Measurements from ENCODE around the gene TMEM250. TPM values are rescaled to one million over a fixed set of nuclear protein-coding genes. Genes with fewer than 3 reads are reported as not detected.

Gene TMEM250
- total and polyA plus RNA-seq, 9 of the 15 experiments (the other 6 are each of a cell fraction or from before 2014, with no cell fraction given), result 0.32 to 44.6 (median 12.2) TPM

DNA sequence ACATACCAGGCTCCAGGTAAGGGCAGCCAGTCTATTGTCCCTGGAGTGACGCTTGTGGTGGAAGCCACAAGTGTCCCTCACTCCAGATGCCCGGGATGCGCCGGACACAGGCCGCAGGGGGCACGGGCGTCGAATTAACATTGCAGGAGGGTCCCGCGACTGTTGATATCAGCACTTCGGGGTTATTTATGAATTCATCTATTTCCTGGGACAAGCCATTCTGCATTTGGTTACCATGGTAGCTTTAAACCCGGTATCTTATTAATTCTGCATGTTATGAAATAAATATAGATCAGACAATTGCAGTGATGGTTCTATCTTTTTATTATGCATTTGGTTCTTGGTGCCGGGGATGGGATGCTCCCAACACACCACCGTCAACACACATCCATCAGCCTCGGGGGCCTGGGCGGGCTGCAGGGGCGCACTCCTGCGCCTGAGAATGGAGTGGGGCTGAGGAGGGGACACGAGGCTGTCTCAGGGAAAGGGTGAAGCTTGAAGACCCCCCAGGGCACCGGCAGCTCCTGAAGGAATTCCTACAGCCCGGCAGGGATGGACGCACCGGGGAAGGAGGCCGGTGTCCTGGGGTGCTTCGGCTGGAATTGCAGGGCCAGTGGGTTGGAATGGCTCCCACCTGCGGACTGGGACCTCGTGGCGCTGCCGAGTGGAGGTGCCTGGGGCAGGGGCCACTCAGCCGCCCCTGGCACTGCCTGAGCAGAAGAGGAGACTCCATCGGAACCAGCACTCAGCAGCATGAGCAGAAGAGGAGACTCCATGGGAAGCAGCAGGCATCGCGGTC lies 17.7 kb upstream of the TMEM250 start:
- WGBS (ENCODE audit: insufficient coverage, low coverage, missing lambda C conversion rate), result 10% methylated on average over 29 of the region's 33 CpGs
- Histone ChIP-seq H4K20me1 (replicated peaks; ENCODE audit: control insufficient read depth, insufficient read depth, low read length) (peaks cover 11% of the 10 kb centered on the region; the same call in 1 of the 2 replicates), H3K9ac (ENCODE audit: insufficient read depth in 1 of 2, low read depth in 2 of 2, low read length in 2 of 2) (no peak overlapping the region), H3K27ac (ENCODE audit: extremely low read depth, low read depth, low read length) (no peak overlapping the region), H3K79me2 (ENCODE audit: control insufficient read depth, insufficient read depth, low read length) (no peaks in the 10 kb centered on the region), H2AFZ (ENCODE audit: low read depth, low read length) (no peak overlapping the region), H3K4me1 (replicated peaks in 1 of 2; ENCODE audit: control insufficient read depth in 2 of 2, insufficient read depth in 2 of 2, low read length in 2 of 2) (peaks cover 8 to 42% of the 10 kb centered on the region in 2 experiments; a peak in 4 of 5 replicates), H3K4me2 (ENCODE audit: insufficient read depth, low read length) (no peak overlapping the region), H3K36me3 (ENCODE audit: control insufficient read depth, insufficient read depth, low read length) (no peaks in the 10 kb centered on the region), H3K4me3 (no peak overlapping the region), H3K27me3 (ENCODE audit: control insufficient read depth in 2 of 2, insufficient read depth in 2 of 2, low read length in 2 of 2) (peaks cover 25 to 52% of the 10 kb centered on the region in 2 experiments), H3K9me3 (replicated peaks; ENCODE audit: control insufficient read depth, insufficient read depth, low read depth, low read length) (no peaks in the 10 kb centered on the region), H3K9me1 (ENCODE audit: control insufficient read depth, insufficient read depth, low read length) (no peaks in the 10 kb centered on the region)
- no TSS peak for BruUV-seq (replicated peaks)
- CTCF ChIA-PET (ENCODE audit: low intra/inter-chr PET ratio), result no interaction called here
- POLR2A ChIA-PET, result interaction anchor here (0.7 kb wide), 1 partner anchor 229 kb away, joined by 3 read pairs; the partner anchor contains the start of gene CAMSAP1
- intact Hi-C loops (cut with micrococcal nuclease), result no loop called here
- ATAC-seq (no peak), DNase-seq (ENCODE audit: extremely low read depth in 1 of 4, low spot score in 3 of 4) (no peak), FAIRE-seq (no peak)
- in situ Hi-C loops (cut with MboI), result no loop called here
- no peak for TF ChIP-seq CHCHD3 (CRISPR knock-in tag; IDR thresholded peaks at IDR 0.05)
- TF ChIP-seq KLF1 (tag; IDR thresholded peaks at IDR 0.05), result no peak
- no peak for TF ChIP-seq POLR2H (tag; IDR thresholded peaks at IDR 0.05; ENCODE audit: low read depth)
- no peak for TF ChIP-seq ZFP36 (IDR thresholded peaks at IDR 0.05; ENCODE audit: low read depth, low read length, partially characterized antibody)
- TF ChIP-seq, protein P1, sequence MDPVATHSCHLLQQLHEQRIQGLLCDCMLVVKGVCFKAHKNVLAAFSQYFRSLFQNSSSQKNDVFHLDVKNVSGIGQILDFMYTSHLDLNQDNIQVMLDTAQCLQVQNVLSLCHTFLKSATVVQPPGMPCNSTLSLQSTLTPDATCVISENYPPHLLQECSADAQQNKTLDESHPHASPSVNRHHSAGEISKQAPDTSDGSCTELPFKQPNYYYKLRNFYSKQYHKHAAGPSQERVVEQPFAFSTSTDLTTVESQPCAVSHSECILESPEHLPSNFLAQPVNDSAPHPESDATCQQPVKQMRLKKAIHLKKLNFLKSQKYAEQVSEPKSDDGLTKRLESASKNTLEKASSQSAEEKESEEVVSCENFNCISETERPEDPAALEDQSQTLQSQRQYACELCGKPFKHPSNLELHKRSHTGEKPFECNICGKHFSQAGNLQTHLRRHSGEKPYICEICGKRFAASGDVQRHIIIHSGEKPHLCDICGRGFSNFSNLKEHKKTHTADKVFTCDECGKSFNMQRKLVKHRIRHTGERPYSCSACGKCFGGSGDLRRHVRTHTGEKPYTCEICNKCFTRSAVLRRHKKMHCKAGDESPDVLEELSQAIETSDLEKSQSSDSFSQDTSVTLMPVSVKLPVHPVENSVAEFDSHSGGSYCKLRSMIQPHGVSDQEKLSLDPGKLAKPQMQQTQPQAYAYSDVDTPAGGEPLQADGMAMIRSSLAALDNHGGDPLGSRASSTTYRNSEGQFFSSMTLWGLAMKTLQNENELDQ (CRISPR knock-in tag; IDR thresholded peaks at IDR 0.05; ENCODE audit: borderline replicate concordance), result no peak
- TF ChIP-seq RCOR1 (IDR thresholded peaks at IDR 0.05; ENCODE audit: borderline replicate concordance in 1 of 2, low read depth in 2 of 2, low read length in 2 of 2), result no peak
- TF ChIP-seq, protein P2, sequence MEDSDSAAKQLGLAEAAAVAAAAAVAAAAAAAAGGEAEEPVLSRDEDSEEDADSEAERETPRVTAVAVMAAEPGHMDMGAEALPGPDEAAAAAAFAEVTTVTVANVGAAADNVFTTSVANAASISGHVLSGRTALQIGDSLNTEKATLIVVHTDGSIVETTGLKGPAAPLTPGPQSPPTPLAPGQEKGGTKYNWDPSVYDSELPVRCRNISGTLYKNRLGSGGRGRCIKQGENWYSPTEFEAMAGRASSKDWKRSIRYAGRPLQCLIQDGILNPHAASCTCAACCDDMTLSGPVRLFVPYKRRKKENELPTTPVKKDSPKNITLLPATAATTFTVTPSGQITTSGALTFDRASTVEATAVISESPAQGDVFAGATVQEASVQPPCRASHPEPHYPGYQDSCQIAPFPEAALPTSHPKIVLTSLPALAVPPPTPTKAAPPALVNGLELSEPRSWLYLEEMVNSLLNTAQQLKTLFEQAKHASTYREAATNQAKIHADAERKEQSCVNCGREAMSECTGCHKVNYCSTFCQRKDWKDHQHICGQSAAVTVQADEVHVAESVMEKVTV (CRISPR knock-in tag; IDR thresholded peaks at IDR 0.05), result no peak
- no peak for TF ChIP-seq KDM2B (CRISPR knock-in tag; IDR thresholded peaks at IDR 0.05)
- no peak for TF ChIP-seq MED1 (CRISPR knock-in tag; IDR thresholded peaks at IDR 0.05; ENCODE audit: borderline replicate concordance)
- TF ChIP-seq, protein P3, sequence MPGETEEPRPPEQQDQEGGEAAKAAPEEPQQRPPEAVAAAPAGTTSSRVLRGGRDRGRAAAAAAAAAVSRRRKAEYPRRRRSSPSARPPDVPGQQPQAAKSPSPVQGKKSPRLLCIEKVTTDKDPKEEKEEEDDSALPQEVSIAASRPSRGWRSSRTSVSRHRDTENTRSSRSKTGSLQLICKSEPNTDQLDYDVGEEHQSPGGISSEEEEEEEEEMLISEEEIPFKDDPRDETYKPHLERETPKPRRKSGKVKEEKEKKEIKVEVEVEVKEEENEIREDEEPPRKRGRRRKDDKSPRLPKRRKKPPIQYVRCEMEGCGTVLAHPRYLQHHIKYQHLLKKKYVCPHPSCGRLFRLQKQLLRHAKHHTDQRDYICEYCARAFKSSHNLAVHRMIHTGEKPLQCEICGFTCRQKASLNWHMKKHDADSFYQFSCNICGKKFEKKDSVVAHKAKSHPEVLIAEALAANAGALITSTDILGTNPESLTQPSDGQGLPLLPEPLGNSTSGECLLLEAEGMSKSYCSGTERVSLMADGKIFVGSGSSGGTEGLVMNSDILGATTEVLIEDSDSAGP (CRISPR knock-in tag; IDR thresholded peaks at IDR 0.05), result no peak
- no peak for TF ChIP-seq NFE2L1 (tag; IDR thresholded peaks at IDR 0.05; ENCODE audit: borderline replicate concordance, low read depth)
